Astrocyte (in vitro differentiated cells and primary cell): ENCODE data around the gene MYL3. TPM values are rescaled to one million over a fixed set of nuclear protein-coding genes. Genes with fewer than 3 reads are reported as not detected.

Experiments
- DNase-seq: peaks from one replicate; pipeline ENCODE4 v3.0.0-alpha.2; 2010; ENCODE audit warnings: low read depth
- FAIRE-seq: peaks from 2 replicates; lab custom pipeline; 2011; peaks lifted over from hg19 to GRCh38; lab: Jason Lieb, UNC
- H2AFZ ChIP-seq: 2 replicates; pipeline ENCODE4 v1.6.0; 2012; ENCODE audit warnings: low read depth, low read length, inconsistent platforms
- H3K27ac ChIP-seq: 2 replicates; pipeline ENCODE4 v1.5.1; 2011; ENCODE audit warnings: low read depth, low read length, inconsistent platforms
- H3K27me3 ChIP-seq: 2 replicates; pipeline ENCODE4 v1.6.0; 2011; ENCODE audit warnings: low read length, inconsistent platforms; ENCODE audit not compliant: insufficient read depth
- H3K36me3 ChIP-seq: 2 replicates; pipeline ENCODE4 v1.5.1; 2011; ENCODE audit warnings: low read length, inconsistent platforms; ENCODE audit not compliant: insufficient read depth
- H3K4me1 ChIP-seq: 2 replicates; pipeline ENCODE4 v1.5.1; 2011; ENCODE audit warnings: low read length, inconsistent platforms; ENCODE audit not compliant: insufficient read depth
- H3K4me2 ChIP-seq: 2 replicates; pipeline ENCODE4 v1.6.0; 2012; ENCODE audit warnings: low read length, inconsistent platforms
- H3K4me3 ChIP-seq: 2 replicates; pipeline ENCODE4 v1.5.1; 2011; ENCODE audit warnings: low read depth, mild to moderate bottlenecking, low read length, inconsistent platforms; ENCODE audit not compliant: insufficient read depth
- H3K79me2 ChIP-seq: 2 replicates; pipeline ENCODE4 v1.6.0; 2012; ENCODE audit warnings: mild to moderate bottlenecking, low read length, inconsistent platforms; ENCODE audit not compliant: insufficient read depth
- H3K9ac ChIP-seq: 2 replicates; pipeline ENCODE4 v1.6.0; 2012; ENCODE audit warnings: mild to moderate bottlenecking, low read length, inconsistent platforms
- H3K9me3 ChIP-seq: 2 replicates; pipeline ENCODE4 v1.5.1; 2012; ENCODE audit warnings: low read depth, mild to moderate bottlenecking, low read length, inconsistent platforms; ENCODE audit not compliant: insufficient read depth
- H4K20me1 ChIP-seq: 2 replicates; pipeline ENCODE4 v1.6.0; 2012; ENCODE audit warnings: low read length, inconsistent platforms; ENCODE audit not compliant: insufficient read depth
- H3K27ac Mint-ChIP-seq: one replicate; pipeline ENCODE4 v1.8.0; 2021; ENCODE audit warnings: mild to moderate bottlenecking, mixed read lengths; ENCODE audit not compliant: unreplicated experiment
- H3K27me3 Mint-ChIP-seq: one replicate; pipeline ENCODE4 v1.8.0; 2021; ENCODE audit warnings: low read depth, mixed read lengths; ENCODE audit not compliant: unreplicated experiment
- H3K36me3 Mint-ChIP-seq: one replicate; pipeline ENCODE4 v1.8.0; 2021; ENCODE audit warnings: low read depth, mixed read lengths; ENCODE audit not compliant: unreplicated experiment
- H3K4me1 Mint-ChIP-seq: one replicate; pipeline ENCODE4 v1.8.0; 2021; ENCODE audit warnings: low read depth, mixed read lengths; ENCODE audit not compliant: unreplicated experiment
- H3K4me3 Mint-ChIP-seq: one replicate; pipeline ENCODE4 v1.8.0; 2021; ENCODE audit warnings: mild to moderate bottlenecking, moderate library complexity, mixed read lengths; ENCODE audit not compliant: unreplicated experiment
- H3K9me3 Mint-ChIP-seq: one replicate; pipeline ENCODE4 v1.8.0; 2021; ENCODE audit warnings: mild to moderate bottlenecking, mixed read lengths; ENCODE audit not compliant: unreplicated experiment
- EZH2 ChIP-seq: IDR thresholded peaks from 2 replicates; pipeline ENCODE4 v1.6.1; 2012; ENCODE audit warnings: mild to moderate bottlenecking, low read length, inconsistent platforms; ENCODE audit not compliant: insufficient read depth
- total RNA-seq: library from RNA; stranded (reverse); gene quantifications from 2 replicates; pipeline ENCODE4 v1.2.1, GENCODE V29; 2021
- TF ChIP-seq, protein P1 (sequence below): IDR thresholded peaks from 2 replicates; pipeline ENCODE4 v1.5.1; 2011; ENCODE audit warnings: low read depth, mild to moderate bottlenecking, inconsistent platforms, low read length, moderate library complexity; ENCODE audit not compliant: insufficient read depth

MYL3 gene
- total RNA-seq, 1 donor from 2014 or later = 0.89 TPM

DNA sequence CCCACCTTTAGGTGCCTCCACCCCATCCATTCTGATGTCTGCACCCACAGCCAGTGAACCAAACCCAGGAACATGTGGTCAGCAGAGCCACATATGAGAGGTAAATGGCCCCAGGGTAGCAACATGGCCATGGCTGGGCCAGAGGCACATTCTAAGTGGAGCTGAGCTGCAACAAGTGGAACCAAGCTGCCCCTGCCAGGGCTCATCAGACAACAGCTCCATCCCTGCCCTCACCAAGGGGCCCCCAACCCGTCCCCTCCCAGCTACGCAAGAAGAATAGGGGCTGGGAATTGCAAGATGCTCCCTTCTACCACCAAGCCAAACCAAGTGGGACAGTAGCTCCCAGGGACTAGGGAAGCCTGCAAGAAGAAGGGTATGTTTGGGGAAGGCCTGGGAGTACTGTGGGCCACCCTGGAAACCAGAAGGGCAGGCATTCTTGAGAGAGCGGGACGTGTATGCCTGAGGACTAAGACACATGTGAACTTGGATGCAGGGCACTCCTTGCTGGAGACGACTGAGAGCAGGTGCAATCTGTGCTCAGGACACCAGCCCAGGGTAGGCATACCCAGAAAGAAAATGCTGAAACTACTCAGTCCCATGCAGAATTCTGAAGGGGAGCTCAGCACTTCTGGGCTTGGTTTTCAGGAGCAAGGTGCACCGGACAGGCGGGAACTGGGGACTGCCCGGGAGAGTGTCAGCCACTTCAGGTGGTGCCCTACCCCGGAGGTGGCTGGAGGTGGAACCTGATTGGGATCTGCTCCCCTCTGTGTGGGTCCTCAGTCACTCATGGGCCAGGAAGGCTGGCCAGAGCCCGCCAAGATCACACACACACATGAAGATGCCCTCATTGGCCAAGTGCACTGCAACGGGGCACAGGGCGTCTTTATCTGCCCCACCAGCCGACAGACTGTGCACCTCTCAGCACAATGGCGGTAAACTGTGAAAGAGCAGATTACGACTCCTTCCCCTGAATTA lies 9.5 kb downstream of the MYL3 start:
- no peak overlapping the region for H3K27ac Mint-ChIP-seq
- no peak for DNase-seq
- no peak for FAIRE-seq

DNA sequence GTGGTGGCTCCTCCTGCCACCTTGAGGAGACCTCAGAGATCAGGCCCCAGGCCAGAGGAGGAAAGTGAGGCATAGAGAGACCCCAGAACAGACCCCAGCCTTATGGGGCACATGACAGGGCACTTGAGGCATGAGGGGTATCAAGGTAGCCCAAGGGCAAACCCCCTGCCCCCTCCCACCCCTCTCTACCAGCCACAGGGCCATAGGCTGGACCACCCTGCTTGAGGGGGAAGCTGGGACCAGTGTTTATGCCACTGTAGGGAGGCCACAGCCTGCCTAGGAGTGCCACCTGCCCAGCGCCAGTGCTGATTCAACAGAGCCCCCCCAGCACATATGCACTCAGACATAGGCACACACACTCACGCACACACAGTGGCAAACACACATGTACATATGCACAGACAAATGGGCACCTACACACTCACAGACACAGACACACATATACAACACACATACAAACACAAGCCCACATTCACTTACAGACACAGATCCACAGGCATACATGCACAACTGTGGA lies 10.3 kb downstream of the MYL3 start:
- Histone ChIP-seq H3K4me1 (no peaks in the 10 kb centered on the region), H3K27ac (no peak overlapping the region), H3K4me2 (no peak overlapping the region), H3K9ac (no peak overlapping the region), H3K36me3 (no peaks in the 10 kb centered on the region), H3K4me3 (no peak overlapping the region), H3K79me2 (no peaks in the 10 kb centered on the region), H4K20me1 (no peaks in the 10 kb centered on the region), H2AFZ (no peak overlapping the region), H3K9me3 (no peaks in the 10 kb centered on the region), H3K27me3 (peaks cover 10% of the 10 kb centered on the region)
- no peak overlapping the region for H3K4me3 Mint-ChIP-seq
- H3K27me3 Mint-ChIP-seq = peaks cover 54% of the 10 kb centered on the region
- TF ChIP-seq, protein P1, sequence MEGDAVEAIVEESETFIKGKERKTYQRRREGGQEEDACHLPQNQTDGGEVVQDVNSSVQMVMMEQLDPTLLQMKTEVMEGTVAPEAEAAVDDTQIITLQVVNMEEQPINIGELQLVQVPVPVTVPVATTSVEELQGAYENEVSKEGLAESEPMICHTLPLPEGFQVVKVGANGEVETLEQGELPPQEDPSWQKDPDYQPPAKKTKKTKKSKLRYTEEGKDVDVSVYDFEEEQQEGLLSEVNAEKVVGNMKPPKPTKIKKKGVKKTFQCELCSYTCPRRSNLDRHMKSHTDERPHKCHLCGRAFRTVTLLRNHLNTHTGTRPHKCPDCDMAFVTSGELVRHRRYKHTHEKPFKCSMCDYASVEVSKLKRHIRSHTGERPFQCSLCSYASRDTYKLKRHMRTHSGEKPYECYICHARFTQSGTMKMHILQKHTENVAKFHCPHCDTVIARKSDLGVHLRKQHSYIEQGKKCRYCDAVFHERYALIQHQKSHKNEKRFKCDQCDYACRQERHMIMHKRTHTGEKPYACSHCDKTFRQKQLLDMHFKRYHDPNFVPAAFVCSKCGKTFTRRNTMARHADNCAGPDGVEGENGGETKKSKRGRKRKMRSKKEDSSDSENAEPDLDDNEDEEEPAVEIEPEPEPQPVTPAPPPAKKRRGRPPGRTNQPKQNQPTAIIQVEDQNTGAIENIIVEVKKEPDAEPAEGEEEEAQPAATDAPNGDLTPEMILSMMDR = no peak
- no peak for TF ChIP-seq EZH2
- DNase-seq = no peak
- no peak overlapping the region for H3K27ac Mint-ChIP-seq
- H3K4me1 Mint-ChIP-seq = peaks cover 10% of the 10 kb centered on the region
- no peak for FAIRE-seq
- peaks cover 4% of the 10 kb centered on the region for H3K9me3 Mint-ChIP-seq
- H3K36me3 Mint-ChIP-seq = peaks cover 2% of the 10 kb centered on the region

More for the DNA sequence above, 9.5 kb downstream of the MYL3 start:
- no peak overlapping the region for H2AFZ ChIP-seq
- H3K4me1 Mint-ChIP-seq = peaks cover 6% of the 10 kb centered on the region
- H3K4me3 Mint-ChIP-seq = no peak overlapping the region
- no peaks in the 10 kb centered on the region for H3K4me1 ChIP-seq
- H3K9me3 Mint-ChIP-seq = peaks cover 4% of the 10 kb centered on the region
- peaks cover 56% of the 10 kb centered on the region for H3K27me3 Mint-ChIP-seq
- TF ChIP-seq EZH2 = no peak
- TF ChIP-seq, protein P1 = no peak
- H3K36me3 Mint-ChIP-seq = peaks cover 3% of the 10 kb centered on the region
- H3K9ac ChIP-seq = no peak overlapping the region
- no peak overlapping the region for H3K27ac ChIP-seq
- no peaks in the 10 kb centered on the region for H3K9me3 ChIP-seq
- no peaks in the 10 kb centered on the region for H4K20me1 ChIP-seq
- no peak overlapping the region for H3K4me3 ChIP-seq
- H3K79me2 ChIP-seq = no peaks in the 10 kb centered on the region
- no peaks in the 10 kb centered on the region for H3K36me3 ChIP-seq
- no peak overlapping the region for H3K4me2 ChIP-seq
- peaks cover 10% of the 10 kb centered on the region for H3K27me3 ChIP-seq

DNA sequence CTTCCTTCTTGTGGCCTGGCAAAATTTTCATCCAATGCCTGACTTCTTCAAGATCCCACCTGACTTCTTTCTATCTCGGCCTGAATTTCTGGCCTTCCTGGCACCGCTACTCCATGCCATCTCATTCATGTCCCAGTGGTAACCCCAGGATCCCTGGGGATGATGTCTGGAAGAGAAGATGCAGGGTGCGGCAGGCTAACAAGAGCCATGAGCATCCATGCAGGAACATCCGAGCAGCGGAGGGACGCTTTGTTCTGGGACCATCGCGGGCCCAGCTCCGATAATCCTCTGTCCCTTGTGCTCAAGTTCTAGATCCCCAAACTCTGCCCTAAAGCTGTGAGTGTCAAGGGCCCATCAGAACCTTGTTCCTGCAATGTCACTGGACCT lies 10.9 kb downstream of the MYL3 start:
- Histone ChIP-seq H2AFZ (no peak overlapping the region), H4K20me1 (no peaks in the 10 kb centered on the region), H3K79me2 (no peaks in the 10 kb centered on the region), H3K9me3 (no peaks in the 10 kb centered on the region), H3K4me2 (no peak overlapping the region), H3K36me3 (no peaks in the 10 kb centered on the region), H3K4me3 (no peak overlapping the region), H3K27ac (no peak overlapping the region), H3K27me3 (peaks cover 8% of the 10 kb centered on the region), H3K9ac (no peak overlapping the region), H3K4me1 (no peaks in the 10 kb centered on the region)
- Mint-ChIP-seq H3K36me3 (peaks cover 2% of the 10 kb centered on the region), H3K9me3 (peaks cover 4% of the 10 kb centered on the region), H3K27me3 (peaks cover 51% of the 10 kb centered on the region), H3K4me1 (peaks cover 10% of the 10 kb centered on the region), H3K4me3 (no peak overlapping the region), H3K27ac (no peak overlapping the region)
- DNase-seq = no peak
- TF ChIP-seq EZH2 = no peak
- TF ChIP-seq, protein P1 = no peak
- no peak for FAIRE-seq
